IPS DF 6.9 (cell line): ENCODE data around the gene CENPE.
A peak's percentile ranks its signal among the peaks of the same experiment; 100 is the strongest.
"Not testable (repeated sequence)": the region's sequence is repeated elsewhere in the genome, so short reads cannot be mapped to it uniquely, and the experiment has no call there.

ENCODE experiments used
- DNase-seq: peaks from one replicate; pipeline ENCODE4 v3.0.0-alpha.2; 2013; ENCODE audit warnings: low read depth, low spot score
- H3K27ac ChIP-seq: one replicate; pipeline ENCODE4 v1.5.1; 2013; ENCODE audit warnings: low read length, control low read depth
- H3K27me3 ChIP-seq: 2 replicates; pipeline ENCODE4 v1.6.1; 2013; ENCODE audit warnings: mild to moderate bottlenecking, low read length; ENCODE audit not compliant: control insufficient read depth, insufficient read depth
- H3K36me3 ChIP-seq: 2 replicates; pipeline ENCODE4 v1.6.1; 2013; ENCODE audit warnings: low read length; ENCODE audit not compliant: control insufficient read depth, insufficient read depth
- H3K4me1 ChIP-seq: 2 replicates; pipeline ENCODE4 v1.6.1; 2013; ENCODE audit warnings: low read length; ENCODE audit not compliant: control insufficient read depth, insufficient read depth
- H3K4me3 ChIP-seq: 2 replicates; pipeline ENCODE4 v1.5.1; 2013; ENCODE audit warnings: mild to moderate bottlenecking, low read length
- H3K9me3 ChIP-seq: 2 replicates; pipeline ENCODE4 v1.6.1; 2013; ENCODE audit warnings: low read length, inconsistent platforms; ENCODE audit not compliant: control insufficient read depth, insufficient read depth
- WGBS: extraction: QIAGEN DNeasy Blood & Tissue Kit; methylation state at CpG from one replicate; pipeline ENCODE4 v1.1.7; 2013; ENCODE audit warnings: mixed read lengths, missing lambda C conversion rate; ENCODE audit not compliant: insufficient read length, insufficient coverage; 5-methylcytosine and 5-hydroxymethylcytosine counted together

CENPE gene

GRCh38 chr4:103198111-103198765, at the start of gene CENPE:
CENPE (minus strand) TSS chr4:103198343; CDS start chr4:103198319, 24 bp downstream.
- no CpG with 5 or more reads among the region's 44 CpGs for WGBS
- peak within 1 kb of the TSS; percentile 91 for H3K4me3 ChIP-seq
- no peak within 1 kb of the TSS for H3K27ac ChIP-seq
- H3K27me3 ChIP-seq: no peaks in the 10 kb centered on the region
- peak; percentile 88 for DNase-seq
- H3K9me3 ChIP-seq: no peaks in the 10 kb centered on the region
- H3K4me1 ChIP-seq: no peaks in the 10 kb centered on the region
- H3K36me3 ChIP-seq: no peaks in the 10 kb centered on the region

- Histone ChIP-seq H3K27ac (no peak overlapping the region), H3K27me3 (no peaks in the 10 kb centered on the region), H3K4me1 (no peaks in the 10 kb centered on the region), H3K4me3 (no peak overlapping the region), H3K36me3 (no peaks in the 10 kb centered on the region), H3K9me3 (no peaks in the 10 kb centered on the region; the same call in 1 of the 2 replicates)
- no CpG with 5 or more reads among the region's 1 CpG for WGBS
- DNase-seq: no peak
Observed at GRCh38 chr4:103244251-103244650, 46.1 kb upstream of the CENPE start.

- H3K9me3 ChIP-seq, H3K36me3 ChIP-seq, H3K4me3 ChIP-seq, H3K27ac ChIP-seq, H3K4me1 ChIP-seq, DNase-seq, H3K27me3 ChIP-seq: not testable (repeated sequence)
- WGBS: no CpG with 5 or more reads among the region's 3 CpGs
Observed at GRCh38 chr4:103230938-103231337, 32.8 kb upstream of the CENPE start.

- H3K27me3 ChIP-seq, H3K9me3 ChIP-seq, H3K4me3 ChIP-seq, H3K4me1 ChIP-seq, H3K36me3 ChIP-seq, DNase-seq, H3K27ac ChIP-seq: not testable (repeated sequence)
- no CpG with 5 or more reads among the region's 4 CpGs for WGBS
Observed at GRCh38 chr4:103223556-103223955, 25.4 kb upstream of the CENPE start.

GRCh38 chr4:103207673-103208072, 9.5 kb upstream of the CENPE start:
- peak; percentile 48 for DNase-seq

GRCh38 chr4:103204111-103204510, 6.0 kb upstream of the CENPE start:
- no CpG with 5 or more reads among the region's 1 CpG for WGBS
- DNase-seq: no peak

More at GRCh38 chr4:103207673-103208072, 9.5 kb upstream of the CENPE start:
- no CpG with 5 or more reads among the region's 5 CpGs for WGBS
- H3K4me1 ChIP-seq: no peaks in the 10 kb centered on the region
- H3K4me3 ChIP-seq: no peak overlapping the region
- H3K27me3 ChIP-seq: no peaks in the 10 kb centered on the region
- H3K9me3 ChIP-seq: no peaks in the 10 kb centered on the region
- H3K36me3 ChIP-seq: no peaks in the 10 kb centered on the region
- no peak overlapping the region for H3K27ac ChIP-seq

GRCh38 chr4:103201724-103202123, 3.6 kb upstream of the CENPE start:
- DNase-seq: no peak
- WGBS: no CpG with 5 or more reads among the region's 2 CpGs
- H3K4me1 ChIP-seq: no peaks in the 10 kb centered on the region
- no peaks in the 10 kb centered on the region for H3K36me3 ChIP-seq
- H3K4me3 ChIP-seq: no peak overlapping the region
- no peaks in the 10 kb centered on the region for H3K9me3 ChIP-seq
- no peaks in the 10 kb centered on the region for H3K27me3 ChIP-seq
- H3K27ac ChIP-seq: no peak overlapping the region

More at GRCh38 chr4:103204111-103204510, 6.0 kb upstream of the CENPE start:
- no peak overlapping the region for H3K27ac ChIP-seq
- no peaks in the 10 kb centered on the region for H3K4me1 ChIP-seq
- H3K27me3 ChIP-seq: no peaks in the 10 kb centered on the region
- no peaks in the 10 kb centered on the region for H3K9me3 ChIP-seq
- no peak overlapping the region for H3K4me3 ChIP-seq
- no peaks in the 10 kb centered on the region for H3K36me3 ChIP-seq

GRCh38 chr4:103201253-103201652, 3.1 kb upstream of the CENPE start:
- Histone ChIP-seq H3K4me3 (no peak overlapping the region), H3K27me3 (no peaks in the 10 kb centered on the region), H3K27ac (no peak overlapping the region), H3K4me1 (no peaks in the 10 kb centered on the region), H3K9me3 (no peaks in the 10 kb centered on the region), H3K36me3 (no peaks in the 10 kb centered on the region)
- WGBS: no CpG with 5 or more reads among the region's 2 CpGs
- no peak for DNase-seq

GRCh38 chr4:103199009-103199408, 866 bp upstream of the CENPE start:
- no peak overlapping the region for H3K4me3 ChIP-seq

GRCh38 chr4:103197765-103198110, 405 bp downstream of the CENPE start:
- peak overlapping the region; percentile 91 for H3K4me3 ChIP-seq
- H3K4me1 ChIP-seq: no peaks in the 10 kb centered on the region
- no peaks in the 10 kb centered on the region for H3K9me3 ChIP-seq
- H3K36me3 ChIP-seq: no peaks in the 10 kb centered on the region; the same call in 1 of the 2 replicates
- DNase-seq: no peak
- H3K27me3 ChIP-seq: no peaks in the 10 kb centered on the region
- no peak overlapping the region for H3K27ac ChIP-seq
- WGBS: no CpG with 5 or more reads among the region's 9 CpGs

More at GRCh38 chr4:103199009-103199408, 866 bp upstream of the CENPE start:
- H3K4me1 ChIP-seq: no peaks in the 10 kb centered on the region
- H3K27ac ChIP-seq: no peak overlapping the region
- no CpG with 5 or more reads among the region's 9 CpGs for WGBS
- DNase-seq: no peak
- H3K36me3 ChIP-seq: no peaks in the 10 kb centered on the region
- H3K27me3 ChIP-seq: no peaks in the 10 kb centered on the region
- H3K9me3 ChIP-seq: no peaks in the 10 kb centered on the region

GRCh38 chr4:103193457-103193856, 4.7 kb downstream of the CENPE start:
- no CpG with 5 or more reads among the region's 2 CpGs for WGBS
- H3K36me3 ChIP-seq: peaks cover 2% of the 10 kb centered on the region; the same call in 1 of the 2 replicates

More at GRCh38 chr4:103193457-103193856, 4.7 kb downstream of the CENPE start:
- no peaks in the 10 kb centered on the region for H3K27me3 ChIP-seq
- no peaks in the 10 kb centered on the region for H3K9me3 ChIP-seq
- H3K27ac ChIP-seq: no peak overlapping the region
- no peak overlapping the region for H3K4me3 ChIP-seq
- no peak for DNase-seq
- H3K4me1 ChIP-seq: no peaks in the 10 kb centered on the region
